ENCODE measurements around the gene RICTOR.

The RICTOR gene

GRCh38 chr5:39019254-39019653 is 54.9 kb downstream of the RICTOR start:
- Histone ChIP-seq H2AFZ (ENCODE audit: low read length) (no peak overlapping the region), H3K9me2 (ENCODE audit: low read depth, low read length) (no peaks in the 10 kb centered on the region), H3K27me3 (ENCODE audit: insufficient read depth, low read length) (no peaks in the 10 kb centered on the region), H3K4me1 (ENCODE audit: insufficient read depth, low read length, severe bottlenecking) (no peaks in the 10 kb centered on the region), H3K27ac (ENCODE audit: low read depth, low read length, poor library complexity, severe bottlenecking) (no peak overlapping the region), H4K20me1 (ENCODE audit: insufficient read depth, low read length) (no peaks in the 10 kb centered on the region; the same call in 1 of the 2 replicates), H3K36me3 (ENCODE audit: insufficient read depth, low read length) (peaks cover 34% of the 10 kb centered on the region; the same call in 1 of the 2 replicates), H3K4me3 (ENCODE audit: low read depth, low read length, poor library complexity, severe bottlenecking) (no peak overlapping the region), H3K9me3 (ENCODE audit: low read length) (no peaks in the 10 kb centered on the region), H3K4me2 (ENCODE audit: low read length) (no peak overlapping the region), H3K79me2 (ENCODE audit: insufficient read depth, low read length) (no peaks in the 10 kb centered on the region; the same call in 1 of the 2 replicates), H3F3A (ENCODE audit: insufficient read depth, low read length) (no peaks in the 10 kb centered on the region), H3K9ac (ENCODE audit: low read length) (no peak overlapping the region)
- TF ChIP-seq EZH2 (IDR thresholded peaks at IDR 0.05; ENCODE audit: borderline replicate concordance, low read length) (no peak), CTCF (IDR thresholded peaks at IDR 0.05; ENCODE audit: low read length) (no peak)

GRCh38 chr5:39017504-39017903 is 56.7 kb downstream of the RICTOR start:
- no peaks in the 10 kb centered on the region for H3F3A ChIP-seq (ENCODE audit: insufficient read depth, low read length)
- peaks cover 10% of the 10 kb centered on the region for H3K9me3 ChIP-seq (ENCODE audit: low read length)
- no peak overlapping the region for H3K4me2 ChIP-seq (ENCODE audit: low read length)
- H3K4me3 ChIP-seq (ENCODE audit: low read depth, low read length, poor library complexity, severe bottlenecking), result no peak overlapping the region
- no peak overlapping the region for H2AFZ ChIP-seq (ENCODE audit: low read length)
- no peak for TF ChIP-seq CTCF (IDR thresholded peaks at IDR 0.05; ENCODE audit: low read length)
- no peak for TF ChIP-seq EZH2 (IDR thresholded peaks at IDR 0.05; ENCODE audit: borderline replicate concordance, low read length)
- H3K79me2 ChIP-seq (ENCODE audit: insufficient read depth, low read length), result peaks cover 5% of the 10 kb centered on the region
- no peaks in the 10 kb centered on the region for H3K4me1 ChIP-seq (ENCODE audit: insufficient read depth, low read length, severe bottlenecking)
- no peaks in the 10 kb centered on the region for H3K9me2 ChIP-seq (ENCODE audit: low read depth, low read length)
- H3K36me3 ChIP-seq (ENCODE audit: insufficient read depth, low read length), result peaks cover 51% of the 10 kb centered on the region
- H4K20me1 ChIP-seq (ENCODE audit: insufficient read depth, low read length), result no peaks in the 10 kb centered on the region; the same call in 1 of the 2 replicates
- no peaks in the 10 kb centered on the region for H3K27me3 ChIP-seq (ENCODE audit: insufficient read depth, low read length)
- no peak overlapping the region for H3K27ac ChIP-seq (ENCODE audit: low read depth, low read length, poor library complexity, severe bottlenecking)
- H3K9ac ChIP-seq (ENCODE audit: low read length), result no peak overlapping the region

- no peaks in the 10 kb centered on the region; the same call in 1 of the 2 replicates for H4K20me1 ChIP-seq (ENCODE audit: insufficient read depth, low read length)
- no peaks in the 10 kb centered on the region for H3F3A ChIP-seq (ENCODE audit: insufficient read depth, low read length)
- no peak overlapping the region for H3K9ac ChIP-seq (ENCODE audit: low read length)
- no peak overlapping the region for H3K4me3 ChIP-seq (ENCODE audit: low read depth, low read length, poor library complexity, severe bottlenecking)
- H3K9me3 ChIP-seq (ENCODE audit: low read length), result peaks cover 17% of the 10 kb centered on the region
- no peaks in the 10 kb centered on the region for H3K4me1 ChIP-seq (ENCODE audit: insufficient read depth, low read length, severe bottlenecking)
- no peak overlapping the region for H2AFZ ChIP-seq (ENCODE audit: low read length)
- no peaks in the 10 kb centered on the region for H3K27me3 ChIP-seq (ENCODE audit: insufficient read depth, low read length)
- no peak overlapping the region for H3K27ac ChIP-seq (ENCODE audit: low read depth, low read length, poor library complexity, severe bottlenecking)
- no peak overlapping the region for H3K4me2 ChIP-seq (ENCODE audit: low read length)
- no peak for TF ChIP-seq CTCF (IDR thresholded peaks at IDR 0.05; ENCODE audit: low read length)
- no peak for TF ChIP-seq EZH2 (IDR thresholded peaks at IDR 0.05; ENCODE audit: borderline replicate concordance, low read length)
- no peaks in the 10 kb centered on the region for H3K9me2 ChIP-seq (ENCODE audit: low read depth, low read length)
- H3K36me3 ChIP-seq (ENCODE audit: insufficient read depth, low read length), result peaks cover 58% of the 10 kb centered on the region
- H3K79me2 ChIP-seq (ENCODE audit: insufficient read depth, low read length), result peaks cover 5% of the 10 kb centered on the region
These were observed 57.5 kb downstream of the RICTOR start for GRCh38 chr5:39016587-39017275.
